Pancreas (tissue), 10 donors: ENCODE measurements around the gene DGKZ. TPM values are rescaled to one million over a fixed set of nuclear protein-coding genes. Genes with fewer than 3 reads are reported as not detected.
A peak's percentile ranks its signal among the peaks of the same experiment; 100 is the strongest.

Source experiments
- ATAC-seq, 4 donors: fragments of 200-7000 bp; cut with Tn5 transposase; one replicate each; pipeline versions ENCODE4 v1.8.0 to v1.9.1; 2020; ENCODE audit warnings: mild to moderate bottlenecking in 4 of 4, moderate library complexity in 4 of 4
- DNase-seq, 6 donors: peaks; one replicate each; pipeline ENCODE4 v3.0.0-alpha.2; 2020
- FAIRE-seq: peaks from 2 replicates; lab custom pipeline; 2012; peaks lifted over from hg19 to GRCh38; lab: Jason Lieb, UNC
- H3K27ac ChIP-seq, 4 donors: fragments of 200-600 bp; sonication (generic); 1 replicate in 3 of 4; 2 replicates in 1 of 4; pipeline versions ENCODE4 v1.5.0 to v1.8.0; 2020
- H3K27me3 ChIP-seq, 4 donors: fragments of 200-600 bp; one replicate each; pipeline ENCODE4 v1.8.0; 2021
- H3K36me3 ChIP-seq, 3 donors: fragments of 200-600 bp; sonication (generic) in 1 of 3; one replicate each; pipeline versions ENCODE4 v1.5.0 to v1.8.0; 2020 to 2021
- H3K4me1 ChIP-seq, 3 donors: fragments of 200-600 bp; one replicate each; pipeline ENCODE4 v1.8.0; 2021
- H3K4me3 ChIP-seq, 4 donors: fragments of 200-600 bp; sonication (generic) in 2 of 4; one replicate each; pipeline versions ENCODE4 v1.5.0 to v1.8.0; 2020 to 2021
- H3K9me3 ChIP-seq, 4 donors: fragments of 200-600 bp; one replicate each; pipeline ENCODE4 v1.8.0; 2021
- CTCF ChIP-seq, 4 donors: fragments of 200-600 bp; sonication (generic) in 3 of 4; IDR thresholded peaks; one replicate each; pipeline versions ENCODE4 v1.5.0 to v1.8.0; 2021; ENCODE audit warnings: antibody characterized with exemption in 4 of 4
- WGBS, 2 donors: extraction: QIAGEN DNeasy Blood & Tissue Kit; methylation state at CpG; one replicate each; pipeline ENCODE4 v1.1.7; 2013; 5-methylcytosine and 5-hydroxymethylcytosine counted together
- intact Hi-C, 3 donors: fragments of 100-400 bp; cut with DNase I; formaldehyde crosslinking; loops; one replicate each; pipeline versions ENCODE4 v1.11.1 to v1.14.2; 2022
- polyA plus RNA-seq, 2 donors: library from polyadenylated mRNA; stranded (reverse); fragments of 200-250 nt; gene quantifications; one replicate each; pipeline ENCODE4 v1.2.3, GENCODE V29; 2013
- total RNA-seq, 6 donors: library from RNA; stranded (reverse); fragmentation: NEBNext Ultra II Directional in 4 of 6; extraction: Animal tissue kit (Norgen Biotek cat#: 25700) in 4 of 6; gene quantifications; one replicate each; pipeline versions ENCODE4 v1.2.1 to v1.2.4, GENCODE V29; 2021 to 2023
- donor health status: healthy with polysubstance abuse.
- donor health status: DM: no; HTN: no; CAD: no; lungs with moderate emphysema.
- donor health status: DM: no; HTN: no; CAD: no.
- donor health status: control.
- donor health status: control.
- donor health status: Bipolar disorder and iron deficiency.
- donor health status: DM: yes; HTN: yes; CAD: no.
- donor health status: DM: no; HTN: no; CAD: no.
- donor health status: DM: no; HTN: no; CAD: no.
- donor health status: DM: yes; HTN: yes; CAD: no.

The DGKZ gene
- total RNA-seq (10 to 100 TPM; 34.1 to 46.3 (median 35.0) TPM), polyA plus RNA-seq (10 to 100 TPM; 81.1 to 88.8 TPM)

- Histone ChIP-seq H3K36me3 (no peaks in the 10 kb centered on the region), H3K27me3 (no peaks in the 10 kb centered on the region), H3K27ac (peak within 1 kb of the TSS; percentile 46 to 63 (median 52)), H3K4me3 (peak within 1 kb of the TSS; percentile 66 to 89 (median 78)), H3K9me3 (no peaks in the 10 kb centered on the region), H3K4me1 (peaks cover 0 to 33% (median 30%) of the 10 kb centered on the region in 3 donors)
- TF ChIP-seq CTCF (IDR thresholded peaks at IDR 0.05) = peak; percentile 46 to 84 (median 66)
- no peak for FAIRE-seq
- 10 to 18% methylated on average over 41 to 80 of the region's 80 CpGs for WGBS, 2 donors
- DNase-seq = peak; percentile 81 to 97 (median 92)
- intact Hi-C loops = no loop called here
- ATAC-seq = peak; percentile 80 to 84 (median 82)
Measured at GRCh38 chr11:46346886-46347636, at the start of gene DGKZ. Gene DGKZ, plus strand, starts transcription at chr11:46347463. Its CDS starts 197 bp downstream, at chr11:46347660.

- Histone ChIP-seq H3K27me3 (no peaks in the 10 kb centered on the region), H3K36me3 (peaks cover 0 to 33% (median 6%) of the 10 kb centered on the region in 3 donors), H3K27ac (no peak overlapping the region), H3K9me3 (no peaks in the 10 kb centered on the region), H3K4me3 (no peak overlapping the region), H3K4me1 (peaks cover 0 to 4% (median 0%) of the 10 kb centered on the region in 3 donors)
- intact Hi-C loops = loop anchor here in 1 of 3 donors (5.0 kb wide), 1 partner anchor 62 kb away; no protein-coding TSS in a partner anchor
- 69 to 76% methylated on average over 8 of the region's 8 CpGs for WGBS, 2 donors
- TF ChIP-seq CTCF (IDR thresholded peaks at IDR 0.05) = no peak
- ATAC-seq = no peak
- no peak for FAIRE-seq
- no peak for DNase-seq
Measured at GRCh38 chr11:46298699-46299433, 48.4 kb upstream of the DGKZ start.

- intact Hi-C loops = loop anchor here in 1 of 3 donors (5.0 kb wide), 1 partner anchor 62 kb away; no protein-coding TSS in a partner anchor
- H3K4me3 ChIP-seq = no peak overlapping the region
- H3K27me3 ChIP-seq = no peaks in the 10 kb centered on the region
- H3K4me1 ChIP-seq = peaks cover 0 to 4% (median 0%) of the 10 kb centered on the region in 3 donors
- DNase-seq = no peak
- FAIRE-seq = no peak
- ATAC-seq = no peak
- H3K9me3 ChIP-seq = no peaks in the 10 kb centered on the region
- no peak for TF ChIP-seq CTCF (IDR thresholded peaks at IDR 0.05)
- 91 to 94% methylated on average over 5 of the region's 5 CpGs for WGBS, 2 donors
- H3K36me3 ChIP-seq = peaks cover 0 to 33% (median 6%) of the 10 kb centered on the region in 3 donors
- H3K27ac ChIP-seq = no peak overlapping the region
Measured at GRCh38 chr11:46299451-46299961, 47.8 kb upstream of the DGKZ start.

GRCh38 chr11:46300270-46300669 is 47.0 kb upstream of the DGKZ start:
- Histone ChIP-seq H3K27me3 (no peaks in the 10 kb centered on the region), H3K4me3 (no peak overlapping the region), H3K9me3 (no peaks in the 10 kb centered on the region), H3K36me3 (peaks cover 0 to 33% (median 6%) of the 10 kb centered on the region in 3 donors), H3K27ac (no peak overlapping the region), H3K4me1 (peaks cover 0 to 4% (median 0%) of the 10 kb centered on the region in 3 donors)
- ATAC-seq (no peak), FAIRE-seq (no peak), DNase-seq (no peak)
- no peak for TF ChIP-seq CTCF (IDR thresholded peaks at IDR 0.05)
- intact Hi-C loops = no loop called here
- 93 to 96% methylated on average over 7 of the region's 7 CpGs for WGBS, 2 donors
